COLO829 (cell line): Measurements from ENCODE around the gene OSBP2.
A peak's percentile ranks its signal among the peaks of the same experiment; 100 is the strongest.

ENCODE experiments used
- DNase-seq: peaks from one replicate; pipeline ENCODE4 v3.0.0; 2012; ENCODE audit warnings: low spot score

The OSBP2 gene

GRCh38 chr22:30869667-30870395, 175.2 kb downstream of the OSBP2 start:
- no peak for DNase-seq

- no peak for DNase-seq
Measured at GRCh38 chr22:30870451-30871345, 176.0 kb downstream of the OSBP2 start.

- no peak for DNase-seq
Measured at GRCh38 chr22:30871391-30872284, 177.0 kb downstream of the OSBP2 start.

- DNase-seq: peak; percentile 50
Measured at GRCh38 chr22:30872285-30873041, 177.8 kb downstream of the OSBP2 start.

- DNase-seq: no peak
Measured at GRCh38 chr22:30873086-30873650, 178.5 kb downstream of the OSBP2 start.

DNA sequence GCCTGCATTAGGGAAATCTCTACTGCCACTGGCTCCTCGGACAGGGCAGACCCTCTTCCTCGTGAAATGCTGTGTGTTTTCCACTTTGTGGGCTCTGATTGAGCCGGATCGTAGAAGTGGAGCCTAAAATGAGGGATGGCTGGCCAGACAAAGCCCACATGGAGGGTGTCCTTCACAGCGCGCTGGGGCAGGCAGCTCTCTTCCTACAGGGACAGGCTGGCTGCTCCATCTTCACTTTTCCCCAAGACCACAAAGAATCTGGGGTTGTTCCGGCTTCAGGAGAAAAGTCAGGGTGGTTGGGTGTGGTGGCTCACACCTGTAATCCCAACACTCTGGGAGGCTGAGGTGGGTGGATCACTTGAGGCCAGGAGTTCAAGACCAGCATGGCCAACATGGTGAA, 179.0 kb downstream of the OSBP2 start:
- no peak for DNase-seq

DNA sequence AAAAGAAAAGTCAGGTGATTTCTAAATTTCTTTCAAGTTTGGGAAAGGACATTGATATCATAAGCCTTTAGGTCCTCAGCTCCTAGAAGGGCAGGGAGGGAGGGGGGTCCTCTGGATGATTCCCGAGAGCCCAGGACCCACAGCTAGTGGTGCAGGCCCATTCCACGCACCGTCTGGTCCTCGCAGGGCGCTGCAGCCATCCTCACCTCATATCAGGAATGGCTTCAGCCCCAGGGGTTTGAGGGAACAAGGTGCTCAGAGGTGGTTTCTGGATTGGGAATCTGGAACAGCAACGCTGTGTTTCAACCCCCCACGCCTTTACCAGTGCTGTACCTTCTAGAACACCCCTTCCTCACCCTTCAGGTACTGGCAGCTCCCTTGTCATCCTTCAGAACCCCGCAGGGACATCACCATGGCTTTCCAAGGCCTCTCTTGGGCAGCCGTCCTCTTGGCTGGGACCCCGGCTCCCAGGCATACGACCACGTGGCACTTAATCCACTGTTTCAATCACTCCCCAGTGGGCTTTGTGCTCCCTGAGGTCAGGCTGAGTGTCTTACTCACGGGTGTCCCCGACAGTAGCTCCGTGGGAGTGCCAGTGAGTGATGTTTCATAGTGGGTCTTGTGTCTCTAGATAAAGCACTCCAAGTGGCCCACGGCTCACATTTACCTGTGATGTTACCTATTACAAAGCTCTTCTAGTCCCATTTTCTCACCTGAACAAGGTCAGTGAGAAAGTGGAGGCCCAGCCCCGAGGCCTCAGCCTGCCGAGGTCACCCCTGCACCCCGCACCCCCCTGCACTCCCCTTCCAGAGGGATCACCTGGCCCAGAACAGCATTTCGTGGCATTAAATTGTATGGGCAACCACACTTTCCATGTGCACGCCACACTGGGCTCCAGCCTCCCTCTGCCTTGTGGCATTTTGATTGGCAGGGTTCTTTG, 180.0 kb downstream of the OSBP2 start:
- no peak for DNase-seq

DNA sequence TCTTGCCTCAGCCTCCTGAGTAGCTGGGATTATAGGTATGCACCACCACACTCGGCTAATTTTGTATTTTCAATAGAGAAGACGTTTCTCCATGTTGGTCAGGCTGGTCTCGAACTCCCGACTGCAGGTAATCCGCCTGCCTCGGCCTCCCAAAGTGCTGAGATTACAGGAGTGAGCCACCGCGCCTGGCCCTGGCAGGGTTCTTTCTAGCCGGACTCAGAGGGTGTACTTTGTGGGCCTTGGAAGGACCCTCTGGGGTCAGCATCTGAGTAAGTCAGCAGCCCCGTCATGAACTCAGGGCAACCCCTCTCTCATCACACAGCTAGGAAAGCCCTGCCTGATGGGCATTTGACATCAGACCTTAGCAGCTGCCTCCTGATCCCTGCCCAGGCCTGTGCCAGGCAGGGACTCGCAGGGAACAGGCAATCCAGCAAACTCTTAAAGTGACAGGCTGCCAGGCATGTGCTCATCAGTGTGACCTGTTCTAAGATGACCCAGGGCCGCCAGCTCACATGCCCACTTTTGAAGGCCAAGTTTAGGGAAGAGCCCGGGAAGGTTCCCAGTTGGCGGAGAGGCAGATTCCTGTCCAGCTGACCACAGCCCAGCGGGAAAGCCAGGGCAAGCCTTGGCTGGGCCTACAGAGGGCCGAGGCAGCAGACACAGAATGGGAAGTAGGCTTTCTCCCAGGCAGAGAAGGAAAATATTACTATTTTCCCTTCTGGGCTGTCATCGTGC, 181.0 kb downstream of the OSBP2 start:
- no peak for DNase-seq

- no peak for DNase-seq
Measured at GRCh38 chr22:30876221-30876751, 181.6 kb downstream of the OSBP2 start.

DNA sequence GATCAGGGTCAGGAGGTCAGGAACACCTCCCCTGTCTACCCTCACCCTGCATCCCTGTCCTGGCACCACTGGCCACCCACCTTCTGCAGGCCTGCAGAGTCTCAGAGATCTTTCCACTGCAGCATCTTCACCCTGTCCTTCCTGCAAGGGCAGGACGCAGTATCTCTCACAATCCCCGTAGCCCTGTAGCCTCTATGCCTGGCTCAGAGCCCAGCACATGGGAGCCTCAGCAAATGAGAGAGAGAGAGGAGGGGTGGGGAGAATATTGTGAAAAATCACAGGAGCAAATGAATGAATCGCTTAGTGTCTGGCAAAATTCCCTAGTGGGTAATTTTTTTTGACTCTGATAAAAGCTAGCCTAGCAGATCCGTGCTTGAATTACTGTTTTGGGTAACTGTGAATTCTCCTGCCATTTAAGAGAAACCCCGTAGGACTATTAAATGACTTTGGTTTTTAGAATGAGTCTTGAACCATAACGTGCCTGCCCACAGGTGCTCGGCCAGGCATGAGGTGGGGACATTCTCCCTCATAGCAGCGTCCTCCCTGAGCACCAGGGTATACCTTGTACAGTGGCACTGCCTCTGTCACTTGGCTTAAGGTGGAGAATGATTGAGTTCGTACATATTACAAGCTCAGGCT, 182.4 kb downstream of the OSBP2 start:
- peak; percentile 64 for DNase-seq

GRCh38 chr22:30877662-30878515, 183.2 kb downstream of the OSBP2 start:
- DNase-seq: no peak

- no peak for DNase-seq
Measured at GRCh38 chr22:30878516-30879414, 184.1 kb downstream of the OSBP2 start.

DNA sequence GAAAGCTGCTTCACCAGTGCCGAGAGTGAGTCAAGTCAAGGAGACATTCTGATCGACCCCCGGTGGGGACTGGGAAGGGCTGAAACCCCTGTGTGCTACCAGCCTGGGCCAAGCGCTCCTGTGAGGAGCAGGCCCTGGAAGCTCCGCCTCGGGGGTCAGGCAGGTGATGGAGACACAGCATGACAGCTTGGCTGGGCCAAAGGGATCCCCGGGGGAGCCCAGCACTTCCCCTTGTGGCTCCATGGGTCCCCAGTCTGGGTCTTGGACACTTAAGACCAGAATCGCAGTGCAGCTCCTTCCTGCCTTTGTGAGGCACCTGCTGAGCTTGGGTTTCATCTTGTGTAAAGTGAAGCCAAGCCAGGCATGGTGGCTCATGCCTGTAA, 184.7 kb downstream of the OSBP2 start:
- DNase-seq: no peak

GRCh38 chr22:30880181-30880601, 185.5 kb downstream of the OSBP2 start:
- no peak for DNase-seq

GRCh38 chr22:30880847-30881246, 186.2 kb downstream of the OSBP2 start:
- no peak for DNase-seq

- DNase-seq: no peak
Measured at GRCh38 chr22:30881361-30882183, 186.9 kb downstream of the OSBP2 start.
